Ectodermal cell (in vitro differentiated cells): ENCODE data around the gene FARP2.

Experiments
- H3K27ac ChIP-seq: 2 replicates; pipeline ENCODE4 v1.7.0; 2013; ENCODE audit warnings: mild to moderate bottlenecking, low read depth, low read length; ENCODE audit not compliant: insufficient read depth, poor library complexity, severe bottlenecking
- H3K27me3 ChIP-seq: 2 replicates; pipeline ENCODE4 v1.7.0; 2013; ENCODE audit warnings: mild to moderate bottlenecking, low read length; ENCODE audit not compliant: insufficient read depth, control insufficient read depth, poor library complexity, severe bottlenecking
- H3K36me3 ChIP-seq: one replicate; pipeline ENCODE4 v1.7.0; 2013; ENCODE audit warnings: low read length; ENCODE audit not compliant: control insufficient read depth, insufficient read depth
- H3K4me1 ChIP-seq: one replicate; pipeline ENCODE4 v1.7.0; 2013; ENCODE audit warnings: low read length; ENCODE audit not compliant: control insufficient read depth, insufficient read depth
- H3K4me3 ChIP-seq: 2 replicates; pipeline ENCODE4 v1.7.0; 2013; ENCODE audit warnings: low read depth, low read length, control low read depth; ENCODE audit not compliant: insufficient read depth
- H3K9me3 ChIP-seq: 2 replicates; pipeline ENCODE4 v1.7.0; 2013; ENCODE audit warnings: mild to moderate bottlenecking, low read length, moderate library complexity; ENCODE audit not compliant: control insufficient read depth
- whole genome bisulfite sequencing, 2 experiments: methylation state at CpG; one replicate each; pipeline ENCODE4 v1.1.7; 2013; ENCODE audit warnings: missing lambda C conversion rate in 2 of 2; 5-methylcytosine and 5-hydroxymethylcytosine counted together

The FARP2 gene

DNA sequence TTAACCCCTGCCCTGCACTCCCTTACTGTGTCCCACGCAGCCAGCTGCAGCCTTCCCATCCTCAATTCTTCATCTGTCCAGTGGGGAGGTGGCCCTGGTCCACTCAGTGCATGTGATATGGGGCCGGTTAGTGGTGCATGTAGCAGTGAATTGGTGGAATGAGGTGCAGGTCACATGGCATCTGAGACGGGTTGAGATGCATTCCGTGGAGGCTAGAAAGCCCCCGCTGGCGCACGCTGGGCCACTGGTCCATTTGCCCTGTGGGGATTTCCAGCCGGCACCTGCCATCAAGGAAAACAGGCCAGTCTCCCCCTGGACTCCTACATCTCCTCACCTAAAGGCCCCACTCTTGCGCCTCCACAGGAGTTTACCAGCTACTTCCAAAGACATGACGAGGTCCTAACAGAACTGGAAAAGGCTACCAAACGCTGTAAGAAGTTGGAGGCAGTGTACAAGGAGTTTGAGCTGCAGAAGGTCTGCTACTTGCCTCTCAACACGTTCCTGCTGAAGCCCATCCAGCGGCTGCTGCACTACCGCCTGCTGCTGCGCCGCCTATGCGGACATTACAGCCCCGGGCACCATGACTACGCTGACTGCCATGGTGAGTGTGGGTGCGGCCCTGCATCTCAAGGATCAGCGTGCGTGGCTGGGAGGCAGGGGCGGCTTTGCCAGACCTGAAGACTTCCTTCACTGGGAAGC, 111.8 kb downstream of the FARP2 start:
- Histone ChIP-seq H3K4me1 (no peaks in the 10 kb centered on the region), H3K9me3 (no peaks in the 10 kb centered on the region)
- WGBS, 2 experiments = 93 to 95% methylated on average over 23 of the region's 23 CpGs

DNA sequence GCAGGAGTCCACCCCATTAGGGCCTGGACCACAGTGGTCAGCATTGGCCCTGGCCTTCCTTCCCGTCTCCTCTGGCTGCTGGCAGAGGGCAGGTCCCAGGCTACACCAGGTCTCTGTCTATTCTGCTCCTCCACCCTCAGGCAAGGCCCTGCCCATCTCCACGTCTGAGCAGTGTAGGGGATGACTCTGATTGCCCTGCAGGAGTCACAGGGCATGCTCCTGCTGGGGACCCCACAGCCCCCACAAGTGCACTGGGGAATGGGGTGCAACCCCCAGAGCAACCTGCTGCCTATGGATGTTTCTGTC, 112.3 kb downstream of the FARP2 start:
- Histone ChIP-seq H3K27ac (no peak overlapping the region), H3K4me3 (no peak overlapping the region), H3K9me3 (no peaks in the 10 kb centered on the region), H3K27me3 (no peaks in the 10 kb centered on the region), H3K4me1 (no peaks in the 10 kb centered on the region), H3K36me3 (no peaks in the 10 kb centered on the region)
- WGBS, 2 experiments = 84 to 87% methylated on average over 2 of the region's 2 CpGs

More for the DNA sequence above, 111.8 kb downstream of the FARP2 start:
- H3K27ac ChIP-seq = no peak overlapping the region
- H3K27me3 ChIP-seq = no peaks in the 10 kb centered on the region
- H3K36me3 ChIP-seq = no peaks in the 10 kb centered on the region
- no peak overlapping the region for H3K4me3 ChIP-seq

DNA sequence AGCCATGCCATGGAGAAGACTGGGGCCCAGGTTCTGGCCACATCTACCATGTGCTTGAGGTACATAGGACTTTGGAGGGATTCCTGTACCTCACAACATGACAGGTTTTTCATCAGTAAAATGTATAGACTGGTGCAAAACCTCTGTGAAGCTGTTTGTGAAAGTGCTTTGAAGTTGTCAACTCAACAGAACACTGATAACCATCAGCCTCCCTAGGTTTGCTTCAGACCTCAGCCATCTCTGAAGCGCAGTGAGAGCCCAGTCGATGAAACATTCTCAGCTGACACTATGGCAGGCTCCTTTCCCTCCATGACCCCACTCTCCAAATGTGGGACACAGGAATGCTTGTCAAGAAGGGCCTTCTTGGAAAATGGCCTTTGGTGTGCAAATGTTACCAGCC, 113.7 kb downstream of the FARP2 start:
- H3K4me1 ChIP-seq = no peaks in the 10 kb centered on the region
- no peaks in the 10 kb centered on the region for H3K36me3 ChIP-seq
- H3K27ac ChIP-seq = no peak overlapping the region
- 92 to 94% methylated on average over 2 of the region's 2 CpGs for WGBS, 2 experiments
- H3K9me3 ChIP-seq = no peaks in the 10 kb centered on the region
- no peak overlapping the region for H3K4me3 ChIP-seq
- H3K27me3 ChIP-seq = no peaks in the 10 kb centered on the region

DNA sequence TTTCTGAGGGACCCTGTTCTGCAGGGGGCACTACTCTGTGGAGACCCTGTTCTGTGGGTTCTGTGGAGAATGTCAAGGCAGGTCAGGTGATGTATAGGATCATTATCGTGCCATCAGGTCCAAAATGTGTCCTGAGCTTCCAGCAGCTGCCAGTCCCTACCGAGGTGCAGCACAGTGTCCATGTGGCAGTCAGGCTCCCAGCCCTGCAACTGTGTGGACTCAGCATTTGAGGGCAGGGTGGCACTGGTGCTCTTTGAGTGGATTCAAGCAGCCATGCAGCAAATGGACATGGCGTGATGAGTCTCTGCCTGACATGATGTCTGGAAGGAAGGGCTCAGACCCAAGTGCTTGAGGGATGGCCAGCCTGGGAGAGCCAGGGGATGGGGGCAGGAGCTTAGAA, 117.3 kb downstream of the FARP2 start:
- Histone ChIP-seq H3K36me3 (no peaks in the 10 kb centered on the region), H3K4me1 (no peaks in the 10 kb centered on the region), H3K27me3 (no peaks in the 10 kb centered on the region), H3K4me3 (no peak overlapping the region), H3K27ac (no peak overlapping the region), H3K9me3 (no peaks in the 10 kb centered on the region)
- WGBS, 2 experiments = 93% methylated on average over 3 of the region's 3 CpGs

DNA sequence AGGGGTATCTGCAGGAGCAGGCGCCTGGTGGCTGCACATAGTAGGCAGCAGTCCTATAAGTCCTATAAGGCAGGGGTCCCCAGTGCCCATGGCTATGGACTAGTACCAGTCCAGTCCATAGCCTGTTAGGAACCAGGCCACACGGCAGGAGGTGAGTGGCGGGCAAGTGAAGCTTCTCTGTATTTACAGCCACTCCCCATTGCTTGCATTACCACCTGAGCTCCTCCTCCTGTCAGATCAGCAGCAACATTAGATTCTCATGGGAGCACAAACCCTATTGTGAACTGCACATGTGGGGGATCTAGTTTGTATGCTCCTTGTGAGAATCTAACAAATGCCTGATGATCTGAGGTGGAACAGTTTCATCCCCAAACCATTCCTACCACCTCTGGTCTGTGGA, 119.2 kb downstream of the FARP2 start:
- H3K4me1 ChIP-seq = no peaks in the 10 kb centered on the region
- H3K27me3 ChIP-seq = no peaks in the 10 kb centered on the region
- no peaks in the 10 kb centered on the region for H3K9me3 ChIP-seq
- H3K36me3 ChIP-seq = no peaks in the 10 kb centered on the region
- 90 to 91% methylated on average over 3 of the region's 3 CpGs for WGBS, 2 experiments
- no peak overlapping the region for H3K4me3 ChIP-seq
- no peak overlapping the region for H3K27ac ChIP-seq

DNA sequence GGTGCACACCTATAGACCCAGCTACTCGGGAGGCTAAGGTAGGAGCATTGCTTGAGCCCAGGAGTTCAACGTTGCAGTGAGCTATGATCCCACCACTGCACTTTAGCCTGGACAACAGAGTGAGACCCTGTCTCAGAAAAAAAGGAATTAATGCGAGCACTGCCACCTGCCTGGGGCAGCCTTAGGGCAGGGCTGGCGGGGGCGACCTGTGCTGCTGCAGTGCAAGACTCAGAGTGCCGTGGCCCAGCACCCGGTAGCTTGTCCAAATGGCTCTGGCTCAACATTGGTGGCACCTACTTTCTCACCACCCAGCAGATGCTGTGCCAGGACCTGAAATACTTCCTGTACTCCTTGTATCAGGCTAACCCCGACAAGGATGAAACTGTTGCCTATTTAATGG, 122.1 kb downstream of the FARP2 start:
- H3K27ac ChIP-seq = no peak overlapping the region
- no peaks in the 10 kb centered on the region for H3K27me3 ChIP-seq
- no peak overlapping the region for H3K4me3 ChIP-seq
- no peaks in the 10 kb centered on the region for H3K9me3 ChIP-seq
- 93 to 94% methylated on average over 8 of the region's 8 CpGs for WGBS, 2 experiments
- H3K36me3 ChIP-seq = no peaks in the 10 kb centered on the region
- H3K4me1 ChIP-seq = no peaks in the 10 kb centered on the region

DNA sequence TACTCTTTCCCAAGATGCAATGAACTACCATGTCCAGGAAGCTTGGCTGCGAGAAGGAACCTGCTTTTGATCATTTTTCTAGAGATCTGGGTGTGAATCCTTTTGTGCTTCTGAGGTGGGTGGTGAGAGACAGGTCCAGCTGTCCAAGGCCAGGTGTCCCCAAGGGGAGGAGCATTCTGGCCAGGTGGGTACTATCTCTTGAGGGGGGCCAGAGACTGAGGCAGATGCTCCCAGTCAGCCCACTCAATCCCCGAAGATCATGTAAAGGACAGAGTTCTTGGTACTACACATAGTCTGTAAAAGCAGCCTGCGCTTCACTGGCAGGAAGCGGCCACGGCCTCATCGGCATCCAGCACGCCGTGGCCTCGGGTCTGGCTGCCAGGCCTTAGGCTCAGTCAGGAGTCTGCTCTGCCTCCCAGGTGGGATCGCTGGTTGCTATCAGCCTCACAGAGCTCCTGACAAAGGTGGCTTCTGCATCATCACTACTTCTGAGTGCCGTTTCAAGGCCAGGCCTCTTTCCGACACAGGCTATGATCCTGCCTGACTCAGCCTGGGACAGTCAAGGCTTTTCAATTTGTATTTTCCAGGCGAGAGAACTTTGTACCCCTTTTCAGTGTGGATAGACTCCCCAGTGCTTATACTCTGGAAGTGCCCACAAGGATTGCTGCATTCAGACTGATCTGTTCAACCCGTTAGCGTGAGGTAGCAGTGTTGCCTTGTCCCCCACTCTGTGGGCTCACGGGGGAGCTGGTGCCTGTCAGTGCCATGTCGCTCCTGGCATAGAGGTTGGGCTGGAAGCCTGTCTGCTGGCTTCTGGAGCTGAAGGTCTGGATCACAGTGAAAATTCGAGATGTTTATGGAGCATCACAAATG, 123.2 kb downstream of the FARP2 start:
- no peaks in the 10 kb centered on the region for H3K36me3 ChIP-seq
- H3K27ac ChIP-seq = no peak overlapping the region
- H3K9me3 ChIP-seq = no peaks in the 10 kb centered on the region
- H3K4me1 ChIP-seq = no peaks in the 10 kb centered on the region
- H3K27me3 ChIP-seq = no peaks in the 10 kb centered on the region
- WGBS, 2 experiments = 94 to 95% methylated on average over 18 of the region's 18 CpGs
- no peak overlapping the region for H3K4me3 ChIP-seq

DNA sequence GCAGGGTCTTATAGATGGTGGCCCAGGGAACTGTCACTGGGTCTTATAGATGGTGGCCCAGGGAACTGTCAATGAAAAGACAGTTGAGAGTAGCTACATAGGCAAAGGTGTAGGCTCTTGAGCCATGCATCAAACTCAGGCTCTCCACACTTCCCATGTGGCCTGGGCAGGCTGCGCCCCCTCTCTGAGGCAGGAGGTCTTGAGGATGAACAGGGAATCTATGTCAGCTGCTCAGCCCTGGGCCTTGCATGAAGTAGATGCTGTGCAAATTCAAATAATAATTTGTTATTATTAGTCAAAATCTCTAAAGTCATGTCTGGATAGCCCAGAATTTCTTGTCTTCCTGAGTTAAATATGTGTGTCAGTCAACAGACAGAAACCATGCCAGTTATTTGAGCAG, 125.6 kb downstream of the FARP2 start:
- H3K27me3 ChIP-seq = no peaks in the 10 kb centered on the region
- H3K4me3 ChIP-seq = no peak overlapping the region
- no peak overlapping the region for H3K27ac ChIP-seq
- 93 to 95% methylated on average over 1 of the region's 1 CpG for WGBS, 2 experiments
- H3K9me3 ChIP-seq = no peaks in the 10 kb centered on the region
- H3K36me3 ChIP-seq = no peaks in the 10 kb centered on the region
- no peaks in the 10 kb centered on the region for H3K4me1 ChIP-seq

DNA sequence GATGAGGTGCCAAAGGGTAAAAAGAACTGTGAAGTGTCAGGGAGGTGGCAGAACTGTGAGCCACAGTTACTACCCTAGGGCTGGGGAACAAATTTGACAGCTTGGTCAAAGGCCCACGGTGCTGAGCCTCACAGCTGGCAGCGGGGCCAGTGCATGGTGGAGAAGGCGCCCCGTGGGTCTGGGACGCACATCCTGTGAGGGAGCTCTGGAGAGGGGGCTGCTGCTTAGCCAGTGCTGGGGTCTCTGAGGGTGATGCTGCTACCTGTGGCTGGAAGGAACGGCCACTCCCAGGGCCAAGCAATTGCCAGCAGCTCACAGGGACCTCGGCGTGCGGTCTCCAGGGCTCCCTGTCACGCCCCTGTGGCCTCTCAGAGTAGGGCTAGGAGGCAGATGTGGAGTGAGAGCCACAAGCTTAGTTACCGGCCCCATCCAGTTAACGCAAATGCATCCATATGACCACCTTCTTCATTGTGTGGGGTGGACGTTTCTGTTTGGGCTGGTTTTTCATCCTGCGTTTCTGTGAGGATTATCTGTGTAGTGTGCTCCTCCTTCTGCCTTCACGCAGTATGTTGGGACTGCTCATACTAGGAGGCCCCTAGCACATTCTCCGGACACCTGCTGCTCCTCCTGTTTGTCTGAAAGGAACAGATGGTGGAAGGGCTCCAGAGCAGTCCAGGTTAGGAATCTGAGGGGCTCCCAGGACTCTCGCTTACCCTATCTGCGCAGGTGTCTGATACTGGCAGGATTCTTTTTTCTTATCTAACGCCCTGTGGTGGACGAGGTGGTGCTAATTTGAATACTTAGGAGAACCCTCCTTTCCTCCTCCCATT, 126.3 kb downstream of the FARP2 start:
- Histone ChIP-seq H3K9me3 (no peaks in the 10 kb centered on the region), H3K4me1 (no peaks in the 10 kb centered on the region), H3K27ac (no peak overlapping the region), H3K27me3 (no peaks in the 10 kb centered on the region), H3K36me3 (no peaks in the 10 kb centered on the region), H3K4me3 (no peak overlapping the region)
- 92% methylated on average over 20 of the region's 20 CpGs for WGBS, 2 experiments

DNA sequence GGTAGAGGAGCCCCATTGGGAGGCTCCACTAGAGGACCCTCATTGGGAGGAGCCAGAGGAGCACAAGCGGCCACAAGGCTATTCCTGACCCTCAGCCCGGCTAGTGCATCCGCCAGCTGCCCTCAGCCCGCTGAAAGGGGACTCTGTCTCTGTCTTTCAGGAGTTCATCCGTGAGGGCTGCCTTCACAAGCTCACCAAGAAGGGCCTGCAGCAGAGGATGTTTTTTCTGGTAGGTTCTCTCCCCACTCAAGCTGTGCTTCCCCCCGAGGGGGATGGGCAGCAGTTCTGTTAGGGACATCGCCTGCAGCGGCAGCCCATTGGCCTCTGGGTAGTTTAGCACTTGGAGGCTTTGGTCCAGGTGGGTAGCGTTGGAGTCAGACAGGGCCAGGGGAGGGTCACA, 127.2 kb downstream of the FARP2 start:
- no peaks in the 10 kb centered on the region for H3K27me3 ChIP-seq
- H3K27ac ChIP-seq = no peak overlapping the region
- no peaks in the 10 kb centered on the region for H3K9me3 ChIP-seq
- no peaks in the 10 kb centered on the region for H3K36me3 ChIP-seq
- no peaks in the 10 kb centered on the region for H3K4me1 ChIP-seq
- H3K4me3 ChIP-seq = no peak overlapping the region
- 93 to 95% methylated on average over 9 of the region's 9 CpGs for WGBS, 2 experiments
